IgD-negative memory B cell (primary cell): ENCODE results near the gene WDR43. TPM values are rescaled to one million over a fixed set of nuclear protein-coding genes. Genes with fewer than 3 reads are reported as not detected.

ENCODE experiments used
- H3K27ac Mint-ChIP-seq, 3 donors: one replicate each; pipeline ENCODE4 v1.8.0; 2020 to 2022; ENCODE audit warnings: mild to moderate bottlenecking in 3 of 3, mixed read lengths in 3 of 3, moderate library complexity in 1 of 3
- H3K27me3 Mint-ChIP-seq: one replicate; pipeline ENCODE4 v1.8.0; 2021; ENCODE audit warnings: mixed read lengths
- H3K36me3 Mint-ChIP-seq: one replicate; pipeline ENCODE4 v1.8.0; 2020; ENCODE audit warnings: mild to moderate bottlenecking, mixed read lengths
- H3K4me1 Mint-ChIP-seq, 3 donors: one replicate each; pipeline ENCODE4 v1.8.0; 2020 to 2022; ENCODE audit warnings: mixed read lengths in 3 of 3, mild to moderate bottlenecking in 1 of 3
- H3K4me3 Mint-ChIP-seq, 4 donors: one replicate each; pipeline ENCODE4 v1.8.0; 2020 to 2022; ENCODE audit warnings: mild to moderate bottlenecking in 4 of 4, mixed read lengths in 4 of 4, moderate library complexity in 3 of 4
- H3K9me3 Mint-ChIP-seq, 3 donors: one replicate each; pipeline ENCODE4 v1.8.0; 2020 to 2021; ENCODE audit warnings: mixed read lengths in 3 of 3, mild to moderate bottlenecking in 1 of 3
- polyA plus RNA-seq: library from polyadenylated mRNA; unstranded; fragments of 300-500 nt; fragmentation: Illumina TruSeq; gene quantifications from one replicate; pipeline ENCODE4 v1.2.3, GENCODE V29; 2021

Gene WDR43
- polyA plus RNA-seq, 1 donor from 2014 or later, result 38.0 TPM

- H3K36me3 Mint-ChIP-seq, result no peaks in the 10 kb centered on the region
- H3K4me1 Mint-ChIP-seq, result no peaks in the 10 kb centered on the region
- H3K27me3 Mint-ChIP-seq, result no peaks in the 10 kb centered on the region
- H3K27ac Mint-ChIP-seq, result no peak overlapping the region
- no peaks in the 10 kb centered on the region for H3K9me3 Mint-ChIP-seq
- H3K4me3 Mint-ChIP-seq, result no peak overlapping the region
Measured at GRCh38 chr2:28989973-28990372, 95.5 kb downstream of the WDR43 start.

GRCh38 chr2:28990445-28990844 is 96.0 kb downstream of the WDR43 start:
- no peaks in the 10 kb centered on the region for H3K9me3 Mint-ChIP-seq
- H3K27ac Mint-ChIP-seq, result no peak overlapping the region
- no peaks in the 10 kb centered on the region for H3K4me1 Mint-ChIP-seq
- no peaks in the 10 kb centered on the region for H3K36me3 Mint-ChIP-seq
- no peaks in the 10 kb centered on the region for H3K27me3 Mint-ChIP-seq
- H3K4me3 Mint-ChIP-seq, result no peak overlapping the region

- H3K36me3 Mint-ChIP-seq, result no peaks in the 10 kb centered on the region
- no peaks in the 10 kb centered on the region for H3K9me3 Mint-ChIP-seq
- no peak overlapping the region for H3K27ac Mint-ChIP-seq
- H3K4me1 Mint-ChIP-seq, result no peaks in the 10 kb centered on the region
- H3K27me3 Mint-ChIP-seq, result no peaks in the 10 kb centered on the region
- H3K4me3 Mint-ChIP-seq, result no peak overlapping the region
Measured at GRCh38 chr2:28991021-28991420, 96.6 kb downstream of the WDR43 start.

- Mint-ChIP-seq H3K36me3 (no peaks in the 10 kb centered on the region), H3K27ac (no peak overlapping the region), H3K4me1 (no peaks in the 10 kb centered on the region), H3K4me3 (no peak overlapping the region), H3K27me3 (no peaks in the 10 kb centered on the region), H3K9me3 (no peaks in the 10 kb centered on the region)
Measured at GRCh38 chr2:28991460-28991859, 97.0 kb downstream of the WDR43 start.

- peaks cover 1% of the 10 kb centered on the region for H3K27me3 Mint-ChIP-seq
- H3K4me3 Mint-ChIP-seq, result no peak overlapping the region
- no peaks in the 10 kb centered on the region for H3K9me3 Mint-ChIP-seq
- peaks cover 0 to 2% (median 0%) of the 10 kb centered on the region in 3 donors for H3K4me1 Mint-ChIP-seq
- no peaks in the 10 kb centered on the region for H3K36me3 Mint-ChIP-seq
- peak overlapping the region in 1 of 3 donors; percentile 62 for H3K27ac Mint-ChIP-seq
Measured at GRCh38 chr2:28993206-28993960, 98.9 kb downstream of the WDR43 start.

GRCh38 chr2:28994074-28994473 is 99.6 kb downstream of the WDR43 start:
- Mint-ChIP-seq H3K4me1 (peaks cover 0 to 2% (median 0%) of the 10 kb centered on the region in 3 donors), H3K4me3 (no peak overlapping the region), H3K36me3 (no peaks in the 10 kb centered on the region), H3K9me3 (no peaks in the 10 kb centered on the region), H3K27ac (peak overlapping the region in 1 of 3 donors; percentile 62), H3K27me3 (peaks cover 1% of the 10 kb centered on the region)

- H3K9me3 Mint-ChIP-seq, result no peaks in the 10 kb centered on the region
- no peak overlapping the region for H3K4me3 Mint-ChIP-seq
- no peak overlapping the region for H3K27ac Mint-ChIP-seq
- H3K36me3 Mint-ChIP-seq, result no peaks in the 10 kb centered on the region
- peaks cover 0 to 2% (median 0%) of the 10 kb centered on the region in 3 donors for H3K4me1 Mint-ChIP-seq
- peaks cover 1% of the 10 kb centered on the region for H3K27me3 Mint-ChIP-seq
Measured at GRCh38 chr2:28994679-28995078, 100.2 kb downstream of the WDR43 start.

GRCh38 chr2:28995765-28996750 is 101.6 kb downstream of the WDR43 start:
- Mint-ChIP-seq H3K4me1 (peaks cover 7 to 10% (median 7%) of the 10 kb centered on the region in 3 donors), H3K36me3 (no peaks in the 10 kb centered on the region), H3K27ac (peak overlapping the region in 1 of 3 donors; percentile 22), H3K27me3 (peaks cover 1% of the 10 kb centered on the region), H3K4me3 (no peak overlapping the region), H3K9me3 (peaks cover 0 to 3% (median 0%) of the 10 kb centered on the region in 3 donors)

GRCh38 chr2:28997237-28997846 is 102.9 kb downstream of the WDR43 start:
- H3K27ac Mint-ChIP-seq, result peak overlapping the region in 1 of 3 donors; percentile 96
- H3K4me3 Mint-ChIP-seq, result peak overlapping the region in 1 of 4 donors; percentile 29
- no peaks in the 10 kb centered on the region for H3K36me3 Mint-ChIP-seq
- H3K27me3 Mint-ChIP-seq, result peaks cover 1% of the 10 kb centered on the region
- H3K4me1 Mint-ChIP-seq, result peaks cover 7 to 10% (median 9%) of the 10 kb centered on the region in 3 donors
- H3K9me3 Mint-ChIP-seq, result peaks cover 0 to 3% (median 0%) of the 10 kb centered on the region in 3 donors

Other genes starting within 250 kb of the WDR43 start
- gene PPP1CB, start 142.8 kb upstream of the WDR43 start, polyA plus RNA-seq, result 63.6 TPM
- gene SPDYA, start 83.8 kb upstream of the WDR43 start, polyA plus RNA-seq, result 0.30 TPM
- 20.0 TPM for gene TRMT61B, start 24.4 kb upstream of the WDR43 start, polyA plus RNA-seq
- 0.28 TPM for gene TOGARAM2, start 86.6 kb downstream of the WDR43 start, polyA plus RNA-seq
- not detected for gene PCARE, start 179.9 kb downstream of the WDR43 start, polyA plus RNA-seq
- gene CLIP4, start 220.7 kb downstream of the WDR43 start, polyA plus RNA-seq, result 13.3 TPM